GM12873 (cell line): ENCODE data around the gene C14orf119.

Experiments used
- TF ChIP-seq, protein P1 (sequence below): IDR thresholded peaks from 2 replicates; pipeline ENCODE4 v1.5.1; 2012; ENCODE audit warnings: low read depth, mild to moderate bottlenecking, moderate library complexity, low read length, control low read depth; ENCODE audit not compliant: insufficient read depth; ENCODE audit errors: missing control alignments

Gene C14orf119

DNA sequence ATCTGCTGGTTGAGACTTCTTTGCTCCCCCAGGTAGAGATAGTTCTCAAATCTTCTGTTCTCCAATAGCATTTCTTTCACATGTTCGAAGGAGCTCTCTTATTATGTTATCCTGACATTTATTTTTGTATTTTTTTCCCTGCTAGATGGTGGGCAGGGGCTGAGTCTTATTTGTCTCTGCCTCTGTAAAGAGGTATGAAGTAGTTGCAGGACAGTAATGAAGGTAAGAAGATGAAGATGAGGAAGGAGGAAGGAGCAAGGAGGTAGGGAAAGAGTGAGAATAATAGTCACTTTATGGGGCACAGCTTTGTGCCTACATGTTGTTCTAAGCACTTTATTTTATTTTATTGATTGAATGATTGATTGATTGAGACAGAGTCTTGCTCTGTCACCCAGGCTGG lies 14.5 kb downstream of the C14orf119 start:
- TF ChIP-seq, protein P1, sequence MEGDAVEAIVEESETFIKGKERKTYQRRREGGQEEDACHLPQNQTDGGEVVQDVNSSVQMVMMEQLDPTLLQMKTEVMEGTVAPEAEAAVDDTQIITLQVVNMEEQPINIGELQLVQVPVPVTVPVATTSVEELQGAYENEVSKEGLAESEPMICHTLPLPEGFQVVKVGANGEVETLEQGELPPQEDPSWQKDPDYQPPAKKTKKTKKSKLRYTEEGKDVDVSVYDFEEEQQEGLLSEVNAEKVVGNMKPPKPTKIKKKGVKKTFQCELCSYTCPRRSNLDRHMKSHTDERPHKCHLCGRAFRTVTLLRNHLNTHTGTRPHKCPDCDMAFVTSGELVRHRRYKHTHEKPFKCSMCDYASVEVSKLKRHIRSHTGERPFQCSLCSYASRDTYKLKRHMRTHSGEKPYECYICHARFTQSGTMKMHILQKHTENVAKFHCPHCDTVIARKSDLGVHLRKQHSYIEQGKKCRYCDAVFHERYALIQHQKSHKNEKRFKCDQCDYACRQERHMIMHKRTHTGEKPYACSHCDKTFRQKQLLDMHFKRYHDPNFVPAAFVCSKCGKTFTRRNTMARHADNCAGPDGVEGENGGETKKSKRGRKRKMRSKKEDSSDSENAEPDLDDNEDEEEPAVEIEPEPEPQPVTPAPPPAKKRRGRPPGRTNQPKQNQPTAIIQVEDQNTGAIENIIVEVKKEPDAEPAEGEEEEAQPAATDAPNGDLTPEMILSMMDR, result no peak

DNA sequence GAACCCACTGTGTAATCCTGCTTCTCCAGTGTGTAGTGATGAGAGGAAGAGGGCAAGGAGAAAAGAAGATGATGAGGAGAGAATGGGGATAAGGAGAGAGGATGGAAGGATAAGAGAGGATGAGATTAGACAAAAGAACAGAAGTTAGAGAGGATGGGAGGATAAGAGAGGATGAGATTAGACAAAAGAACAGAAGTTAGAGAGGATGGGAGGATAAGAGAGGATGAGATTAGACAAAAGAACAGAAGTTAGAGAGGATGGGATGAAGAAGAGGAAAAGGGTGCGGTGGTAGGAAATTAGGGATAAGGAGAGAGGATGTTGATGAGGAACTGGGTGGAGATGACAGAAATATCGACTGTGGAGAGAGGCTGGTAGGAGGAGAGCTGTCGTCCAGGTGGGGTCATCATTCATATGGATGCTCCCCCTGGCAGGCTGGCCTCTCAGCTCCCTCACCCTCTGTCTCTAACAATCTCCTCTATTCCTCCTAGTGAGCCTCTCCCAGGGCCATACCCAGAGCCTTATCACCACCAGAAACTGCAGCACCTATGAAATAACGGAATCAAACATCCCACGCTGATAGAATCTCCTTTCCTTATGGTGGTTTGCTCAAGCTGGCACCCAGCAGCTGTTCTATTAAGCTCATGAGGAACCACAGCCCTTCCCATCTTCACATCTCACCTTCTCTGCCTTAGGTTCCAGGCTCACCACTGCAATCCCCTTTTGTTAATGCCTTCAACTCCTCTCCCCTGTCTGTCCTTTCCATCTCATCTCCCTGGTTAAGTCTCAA lies 15.5 kb downstream of the C14orf119 start:
- TF ChIP-seq, protein P1, result no peak

DNA sequence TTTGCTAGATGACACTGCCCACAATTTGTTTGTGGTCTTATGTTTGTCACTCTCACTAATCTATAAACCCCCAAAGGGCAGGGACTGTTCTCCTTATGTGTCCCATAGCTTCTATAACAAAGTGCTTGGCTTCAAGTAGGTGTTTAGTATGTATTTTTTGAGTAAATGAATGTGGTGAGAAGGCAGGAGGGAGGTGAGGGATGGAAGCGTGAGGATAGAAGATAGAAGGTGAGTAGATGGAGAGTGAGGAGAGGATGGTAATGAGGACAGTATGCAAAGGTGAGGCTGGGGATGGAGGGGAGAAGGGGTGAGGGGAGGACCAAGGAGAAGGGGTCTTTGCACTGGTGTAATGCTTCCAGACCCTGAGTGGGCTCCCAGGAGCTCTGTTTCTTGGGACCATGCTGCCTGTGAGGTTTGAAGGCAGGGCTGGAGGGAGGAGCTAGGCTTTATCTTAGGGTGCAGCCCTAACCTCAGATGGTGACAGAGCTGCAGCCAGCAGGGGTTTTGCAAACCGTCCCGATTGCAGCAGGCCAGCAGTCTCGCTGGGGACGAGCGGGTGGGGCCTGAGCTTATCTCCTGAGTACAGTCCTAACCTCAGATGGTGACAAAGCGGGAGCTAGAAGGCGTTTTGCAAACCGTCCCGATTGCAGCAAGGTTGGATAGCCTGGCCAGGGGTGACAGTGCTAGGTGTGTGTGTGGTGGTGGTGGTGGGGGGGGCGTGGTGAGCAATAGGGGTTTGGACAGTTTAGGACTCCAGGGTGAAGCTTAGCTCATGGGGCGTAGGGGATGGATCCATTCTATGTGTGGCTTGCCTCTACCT lies 17.3 kb downstream of the C14orf119 start:
- TF ChIP-seq, protein P1, result no peak

DNA sequence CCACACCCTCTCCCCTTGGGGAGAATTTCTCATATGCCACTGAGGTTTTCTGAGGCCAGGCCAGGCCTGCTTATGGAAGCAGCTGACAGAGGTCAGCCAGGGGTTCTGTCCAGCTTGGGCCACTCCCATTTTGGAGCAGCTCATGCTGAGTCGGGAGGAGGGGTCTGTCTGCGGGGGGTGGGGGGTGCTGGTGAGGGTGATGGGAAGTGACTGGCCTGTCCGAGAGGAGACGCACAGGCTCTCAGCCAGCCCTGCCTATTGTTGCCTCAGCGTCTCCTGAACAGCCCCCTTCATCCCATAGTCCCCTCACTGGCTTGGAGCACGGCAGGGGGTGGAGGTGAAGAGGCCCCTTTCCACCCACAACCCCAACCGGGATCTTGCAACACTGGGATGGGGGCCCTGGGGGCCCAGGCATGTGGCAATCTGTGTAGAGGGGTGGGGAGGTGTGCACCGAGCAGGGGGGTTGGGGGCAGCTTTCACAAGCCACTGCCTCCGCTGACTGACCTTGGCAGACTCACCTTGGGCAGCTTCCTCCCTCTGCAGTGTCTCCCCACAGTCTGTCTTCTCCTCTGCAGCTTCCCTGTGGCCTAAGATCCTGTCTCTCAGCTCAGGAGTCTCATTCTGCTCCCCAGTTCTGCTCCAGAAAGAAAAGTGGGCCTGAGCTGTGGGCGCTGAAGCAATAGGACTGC lies 18.3 kb downstream of the C14orf119 start:
- TF ChIP-seq, protein P1, result no peak

DNA sequence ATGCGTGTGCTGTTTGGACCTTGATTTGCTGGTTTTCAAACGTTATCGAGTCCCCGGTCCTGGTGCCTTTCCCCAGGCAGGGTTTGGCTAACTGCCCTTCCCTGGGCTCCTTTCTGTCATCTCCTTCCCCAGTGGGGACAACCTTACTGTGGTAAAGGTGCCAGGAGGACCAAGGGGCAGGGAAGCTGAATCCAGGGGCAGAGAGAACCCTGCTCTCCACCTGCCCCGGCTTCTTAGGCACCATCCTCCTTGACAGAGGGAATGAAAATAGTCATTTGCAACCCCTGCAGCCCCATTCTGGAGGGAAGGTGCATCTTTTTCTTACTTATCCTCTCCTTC lies 18.8 kb downstream of the C14orf119 start:
- TF ChIP-seq, protein P1, result no peak

DNA sequence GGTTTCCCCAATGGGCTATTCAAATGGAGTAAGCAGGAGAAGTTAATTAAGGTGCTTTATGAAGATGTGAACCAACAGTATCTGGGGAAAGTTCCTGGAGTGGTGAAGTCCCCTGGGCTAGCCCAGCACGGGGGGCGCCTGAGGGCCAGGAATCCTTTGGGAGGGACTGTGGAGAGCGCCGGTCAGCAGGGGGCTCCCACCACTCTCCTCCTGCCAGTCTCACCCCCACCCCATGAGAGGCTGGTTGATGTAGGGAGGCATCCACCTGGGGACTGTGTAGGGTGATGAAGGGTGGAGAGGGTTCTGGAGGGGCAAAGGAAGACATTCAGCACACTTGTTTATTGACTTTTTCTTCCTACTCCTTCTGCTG lies 19.3 kb downstream of the C14orf119 start:
- TF ChIP-seq, protein P1, result no peak
